ENCODE measurements around the gene COX7A1. TPM values are rescaled to one million over a fixed set of nuclear protein-coding genes. Genes with fewer than 3 reads are reported as not detected.
A peak's percentile ranks its signal among the peaks of the same experiment; 100 is the strongest.

COX7A1 gene
- total RNA-seq, 1 experiment from 2014 or later: not detected

DNA sequence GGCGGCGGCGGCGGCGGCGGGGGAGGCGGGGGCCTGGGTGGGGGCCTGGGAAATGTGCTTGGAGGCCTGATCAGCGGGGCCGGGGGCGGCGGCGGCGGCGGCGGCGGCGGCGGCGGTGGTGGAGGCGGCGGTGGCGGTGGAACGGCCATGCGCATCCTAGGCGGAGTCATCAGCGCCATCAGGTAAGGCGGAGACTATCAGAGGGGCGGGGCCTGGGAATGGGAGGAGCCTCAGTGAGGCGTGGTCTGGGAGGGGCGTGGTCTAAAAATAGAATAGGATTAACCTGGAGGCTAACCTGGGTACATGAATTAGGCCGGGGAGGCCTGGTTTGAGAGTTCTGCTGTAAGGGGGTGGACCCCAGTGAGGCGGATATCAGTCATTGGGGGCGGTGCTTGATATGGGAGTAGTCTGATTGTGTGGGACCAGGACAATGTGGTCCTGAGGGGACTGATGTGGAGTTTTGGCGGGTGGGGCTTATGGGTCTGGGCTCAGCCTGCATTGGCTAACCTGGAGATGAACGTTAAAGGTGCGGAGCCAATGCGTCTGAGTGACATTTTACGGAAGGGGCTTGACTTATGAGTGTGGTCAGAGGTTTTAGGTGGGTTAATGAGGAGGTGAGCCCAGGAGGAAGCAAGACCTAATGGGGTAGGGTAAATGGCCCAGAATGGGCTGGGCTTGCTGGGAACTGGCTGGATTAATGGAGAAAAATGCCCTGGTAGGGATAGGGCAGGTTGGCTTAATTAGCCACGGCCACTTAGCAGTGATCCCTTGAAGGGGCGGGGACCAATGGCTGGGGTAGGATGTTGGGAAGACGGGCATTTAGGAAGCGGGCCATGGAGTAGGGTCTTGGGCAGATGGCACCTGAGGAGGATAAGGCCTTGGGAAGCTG, 11.0 kb downstream of the COX7A1 start:
- ChIA-PET POLR2A (ENCODE audit: low non-redundant PET) (no interaction called here), CTCF (no interaction called here)
- Histone ChIP-seq H3K27me3 (replicated peaks; ENCODE audit: insufficient read depth, low read depth, low read length, poor library complexity) (no peaks in the 10 kb centered on the region), H3K4me1 (ENCODE audit: insufficient read depth, low read length, poor library complexity, severe bottlenecking) (peaks cover 10% of the 10 kb centered on the region), H3K36me3 (ENCODE audit: insufficient read depth, low read length, poor library complexity, severe bottlenecking) (peaks cover 32% of the 10 kb centered on the region), H3K4me3 (ENCODE audit: low read depth, low read length, poor library complexity, severe bottlenecking) (peak overlapping the region; percentile 77), H3K27ac (ENCODE audit: low read depth, low read length, poor library complexity, severe bottlenecking) (peak overlapping the region; percentile 90), H3K9me3 (ENCODE audit: low read depth, low read length, poor library complexity, severe bottlenecking) (no peaks in the 10 kb centered on the region)
- intact Hi-C loops (cut with micrococcal nuclease; ENCODE audit: unreplicated experiment): no loop called here
- BruUV-seq (replicated peaks): no TSS peak
- peak; percentile 86 for DNase-seq (ENCODE audit: low spot score)
- TF ChIP-seq, protein P1, sequence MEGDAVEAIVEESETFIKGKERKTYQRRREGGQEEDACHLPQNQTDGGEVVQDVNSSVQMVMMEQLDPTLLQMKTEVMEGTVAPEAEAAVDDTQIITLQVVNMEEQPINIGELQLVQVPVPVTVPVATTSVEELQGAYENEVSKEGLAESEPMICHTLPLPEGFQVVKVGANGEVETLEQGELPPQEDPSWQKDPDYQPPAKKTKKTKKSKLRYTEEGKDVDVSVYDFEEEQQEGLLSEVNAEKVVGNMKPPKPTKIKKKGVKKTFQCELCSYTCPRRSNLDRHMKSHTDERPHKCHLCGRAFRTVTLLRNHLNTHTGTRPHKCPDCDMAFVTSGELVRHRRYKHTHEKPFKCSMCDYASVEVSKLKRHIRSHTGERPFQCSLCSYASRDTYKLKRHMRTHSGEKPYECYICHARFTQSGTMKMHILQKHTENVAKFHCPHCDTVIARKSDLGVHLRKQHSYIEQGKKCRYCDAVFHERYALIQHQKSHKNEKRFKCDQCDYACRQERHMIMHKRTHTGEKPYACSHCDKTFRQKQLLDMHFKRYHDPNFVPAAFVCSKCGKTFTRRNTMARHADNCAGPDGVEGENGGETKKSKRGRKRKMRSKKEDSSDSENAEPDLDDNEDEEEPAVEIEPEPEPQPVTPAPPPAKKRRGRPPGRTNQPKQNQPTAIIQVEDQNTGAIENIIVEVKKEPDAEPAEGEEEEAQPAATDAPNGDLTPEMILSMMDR (conservative IDR thresholded peaks at IDR 0.05; ENCODE audit: low read depth, low read length): no peak
- no peak for TF ChIP-seq EZH2 (IDR thresholded peaks at IDR 0.05; ENCODE audit: borderline replicate concordance, low read depth, low read length, poor library complexity, severe bottlenecking)

GRCh38 chr19:36140304-36141038, 11.8 kb downstream of the COX7A1 start:
- no peaks in the 10 kb centered on the region for H3K27me3 ChIP-seq (replicated peaks; ENCODE audit: insufficient read depth, low read depth, low read length, poor library complexity)
- peaks cover 10% of the 10 kb centered on the region for H3K4me1 ChIP-seq (ENCODE audit: insufficient read depth, low read length, poor library complexity, severe bottlenecking)
- CTCF ChIA-PET: no interaction called here
- DNase-seq (ENCODE audit: low spot score): peak; percentile 82
- intact Hi-C loops (cut with micrococcal nuclease; ENCODE audit: unreplicated experiment): no loop called here
- peak overlapping the region; percentile 90 for H3K27ac ChIP-seq (ENCODE audit: low read depth, low read length, poor library complexity, severe bottlenecking)
- TF ChIP-seq EZH2 (IDR thresholded peaks at IDR 0.05; ENCODE audit: borderline replicate concordance, low read depth, low read length, poor library complexity, severe bottlenecking): no peak
- TF ChIP-seq, protein P1 (conservative IDR thresholded peaks at IDR 0.05; ENCODE audit: low read depth, low read length): no peak
- BruUV-seq (replicated peaks): TSS peak; percentile 83
- H3K4me3 ChIP-seq (ENCODE audit: low read depth, low read length, poor library complexity, severe bottlenecking): peak overlapping the region; percentile 77
- no peaks in the 10 kb centered on the region for H3K9me3 ChIP-seq (ENCODE audit: low read depth, low read length, poor library complexity, severe bottlenecking)
- H3K36me3 ChIP-seq (ENCODE audit: insufficient read depth, low read length, poor library complexity, severe bottlenecking): peaks cover 24% of the 10 kb centered on the region
- POLR2A ChIA-PET (ENCODE audit: low non-redundant PET): interaction anchor here (0.6 kb wide), 1 partner anchor 26 kb away, joined by 4 read pairs; the partner anchor contains the start of gene POLR2I

DNA sequence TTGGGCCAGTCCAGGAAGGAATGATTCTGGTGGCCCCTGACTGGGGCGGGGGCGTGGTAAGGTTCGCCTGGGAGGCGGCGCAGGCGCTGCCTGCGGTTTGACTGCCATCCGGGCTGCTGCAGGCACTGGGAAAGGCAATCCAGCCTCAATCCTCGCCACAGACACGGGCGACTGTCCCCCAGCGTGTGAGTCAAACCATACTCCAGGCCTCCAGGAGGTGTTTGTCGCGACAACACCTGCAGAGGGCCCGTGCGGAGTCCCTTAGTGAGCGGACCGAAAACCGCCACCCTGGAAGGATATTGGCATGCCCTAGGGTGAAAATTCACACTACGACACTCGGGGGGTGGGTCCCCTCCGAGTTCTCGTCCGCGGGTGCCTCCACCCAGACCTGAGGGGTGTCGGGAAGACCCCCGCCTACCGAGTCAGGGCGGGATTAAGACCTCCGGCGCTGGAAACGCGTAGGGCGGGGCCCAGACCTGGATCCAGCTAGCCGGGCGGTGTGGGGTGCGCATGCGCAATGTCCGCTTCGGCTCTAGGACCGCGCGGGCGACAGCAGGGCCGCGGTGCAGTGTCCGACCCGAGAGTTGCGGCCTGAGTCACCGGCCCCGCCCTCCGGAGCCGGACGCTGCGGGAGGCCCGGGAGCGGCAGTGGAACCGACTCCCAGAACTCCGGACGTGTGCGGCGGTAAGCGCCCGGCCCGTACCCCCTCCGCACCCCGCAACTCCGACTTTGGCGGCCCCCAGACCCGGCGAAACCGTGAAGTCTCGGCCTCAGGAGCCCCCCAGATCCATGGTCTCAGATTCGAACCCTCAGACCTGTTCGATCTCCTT, 12.6 kb downstream of the COX7A1 start, which contains the start of gene CAPNS1:
Gene CAPNS1 (plus strand): TSS at position 594 of the 831 bp plus-strand sequence. CDS start 946 bp downstream, outside the sequence.
- no peaks in the 10 kb centered on the region for H3K27me3 ChIP-seq (replicated peaks; ENCODE audit: insufficient read depth, low read depth, low read length, poor library complexity)
- peaks cover 10% of the 10 kb centered on the region for H3K4me1 ChIP-seq (ENCODE audit: insufficient read depth, low read length, poor library complexity, severe bottlenecking)
- CTCF ChIA-PET: no interaction called here
- no peak for TF ChIP-seq EZH2 (IDR thresholded peaks at IDR 0.05; ENCODE audit: borderline replicate concordance, low read depth, low read length, poor library complexity, severe bottlenecking)
- TF ChIP-seq, protein P1 (conservative IDR thresholded peaks at IDR 0.05; ENCODE audit: low read depth, low read length): peak; percentile 25; the same call in 1 of the 2 replicates
- intact Hi-C loops (cut with micrococcal nuclease; ENCODE audit: unreplicated experiment): no loop called here
- POLR2A ChIA-PET (ENCODE audit: low non-redundant PET): no interaction called here
- H3K36me3 ChIP-seq (ENCODE audit: insufficient read depth, low read length, poor library complexity, severe bottlenecking): peaks cover 16% of the 10 kb centered on the region
- no peaks in the 10 kb centered on the region for H3K9me3 ChIP-seq (ENCODE audit: low read depth, low read length, poor library complexity, severe bottlenecking)
- peak within 1 kb of the TSS; percentile 90 for H3K27ac ChIP-seq (ENCODE audit: low read depth, low read length, poor library complexity, severe bottlenecking)
- DNase-seq (ENCODE audit: low spot score): peak; percentile 97
- peak within 1 kb of the TSS; percentile 77 for H3K4me3 ChIP-seq (ENCODE audit: low read depth, low read length, poor library complexity, severe bottlenecking)
- BruUV-seq (replicated peaks): no TSS peak
